ENCODE measurements around the gene TMEM87B.

The TMEM87B gene

DNA sequence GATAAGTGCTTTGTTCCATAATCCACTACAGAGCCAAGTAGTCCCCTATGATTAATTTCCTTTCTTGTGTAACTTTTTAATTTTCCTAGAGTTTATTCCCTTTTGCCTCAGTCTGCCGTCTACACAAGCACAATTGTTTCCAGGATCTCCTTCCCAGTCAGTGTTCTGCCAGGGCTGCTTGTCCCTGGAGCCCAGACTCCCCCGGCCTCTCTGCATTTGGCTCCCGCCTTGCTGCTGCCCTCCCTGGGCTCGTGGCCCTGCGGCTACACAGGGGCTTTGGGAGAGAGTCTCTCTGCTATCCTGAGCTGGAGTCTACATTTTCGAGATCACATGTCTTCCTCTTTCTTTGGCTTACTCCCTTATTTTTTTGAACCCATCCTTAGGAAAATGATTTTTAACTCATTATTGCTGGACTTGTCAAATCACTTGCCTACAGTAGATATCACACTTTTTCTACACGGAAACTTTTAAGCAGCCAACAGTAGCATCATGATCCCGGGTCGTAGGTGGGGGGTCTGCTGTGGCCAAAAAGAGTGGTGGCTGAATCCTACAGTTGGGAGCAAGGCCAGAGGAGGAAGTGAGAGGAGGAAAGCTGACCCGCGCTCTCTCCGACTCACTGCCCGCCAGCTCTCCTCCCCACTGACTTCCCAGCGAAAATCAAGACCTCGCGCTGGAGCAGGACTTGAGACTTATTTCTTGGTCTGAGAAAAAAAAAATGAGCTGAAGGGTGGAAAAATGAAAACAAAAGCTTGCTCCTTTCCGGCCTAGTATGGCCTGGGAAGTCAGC is 92.5 kb downstream of the TMEM87B start:
- H2BK15ac ChIP-seq (replicated peaks; ENCODE audit: low read depth): no peak overlapping the region
- WGBS (ENCODE audit: extremely low coverage, insufficient coverage, low lambda C conversion rate): no CpG with 5 or more reads among the region's 17 CpGs
- DNase-seq: no peak
- H3K23ac ChIP-seq (ENCODE audit: low read length): no peak overlapping the region
- H3K27me3 ChIP-seq (ENCODE audit: insufficient read depth, low read length, poor library complexity): no peaks in the 10 kb centered on the region
- H4K5ac ChIP-seq (ENCODE audit: low read length): no peak overlapping the region
- H3K4me1 ChIP-seq (ENCODE audit: control insufficient read depth, low read depth, low read length): no peaks in the 10 kb centered on the region
- no peak overlapping the region for H2BK120ac ChIP-seq (ENCODE audit: low read depth, low read length)
- no peak overlapping the region for H3K4ac ChIP-seq (ENCODE audit: low read depth, low read length)
- H3K27ac ChIP-seq (ENCODE audit: low read depth, low read length): no peak overlapping the region
- no peak overlapping the region for H3K18ac ChIP-seq (ENCODE audit: low read length)
- no peak overlapping the region for H2BK5ac ChIP-seq (ENCODE audit: low read length)
- no peak overlapping the region for H3K9ac ChIP-seq (ENCODE audit: low read length)
- H4K8ac ChIP-seq (ENCODE audit: low read depth, low read length): no peak overlapping the region
- H3K56ac ChIP-seq (ENCODE audit: low read length): no peak overlapping the region
- no peak overlapping the region for H3K4me2 ChIP-seq (ENCODE audit: low read length)
- no peaks in the 10 kb centered on the region for H3K79me1 ChIP-seq (ENCODE audit: low read length)
- H3K36me3 ChIP-seq (ENCODE audit: control insufficient read depth, insufficient read depth, low read length): no peaks in the 10 kb centered on the region
- no peaks in the 10 kb centered on the region for H3K79me2 ChIP-seq (ENCODE audit: control insufficient read depth, insufficient read depth, low read length)
- H2AK5ac ChIP-seq (ENCODE audit: low read length): no peak overlapping the region
- no peak overlapping the region for H3K4me3 ChIP-seq (ENCODE audit: low read length)

DNA sequence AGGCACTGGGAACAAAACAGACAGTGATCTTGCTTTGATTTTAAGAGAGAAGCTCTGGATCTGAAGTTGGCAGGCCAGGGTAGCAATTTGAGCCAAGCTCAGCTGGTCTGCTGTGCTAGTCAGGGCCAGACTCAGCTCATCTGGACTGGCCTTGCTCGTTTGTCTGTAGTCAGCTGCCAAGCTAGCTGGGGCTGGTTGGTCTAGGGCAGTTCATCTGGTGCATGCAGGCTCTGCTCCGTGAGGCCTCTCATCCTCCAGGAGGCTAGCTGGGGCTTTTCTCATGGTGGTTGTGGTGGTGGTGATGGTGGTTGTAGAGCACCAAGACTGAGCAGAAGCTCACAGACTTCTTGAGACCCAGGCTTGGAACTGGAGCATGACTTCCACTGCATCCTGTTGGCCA is 93.4 kb downstream of the TMEM87B start:
- Histone ChIP-seq H2BK120ac (ENCODE audit: low read depth, low read length) (no peak overlapping the region), H3K4ac (ENCODE audit: low read depth, low read length) (no peak overlapping the region), H2AK5ac (ENCODE audit: low read length) (no peak overlapping the region), H3K56ac (ENCODE audit: low read length) (no peak overlapping the region), H3K4me2 (ENCODE audit: low read length) (no peak overlapping the region), H3K9ac (ENCODE audit: low read length) (no peak overlapping the region), H4K5ac (ENCODE audit: low read length) (no peak overlapping the region), H3K4me1 (ENCODE audit: control insufficient read depth, low read depth, low read length) (no peaks in the 10 kb centered on the region), H2BK15ac (replicated peaks; ENCODE audit: low read depth) (no peak overlapping the region), H3K79me1 (ENCODE audit: low read length) (no peaks in the 10 kb centered on the region), H3K36me3 (ENCODE audit: control insufficient read depth, insufficient read depth, low read length) (no peaks in the 10 kb centered on the region), H3K4me3 (ENCODE audit: low read length) (no peak overlapping the region), H3K79me2 (ENCODE audit: control insufficient read depth, insufficient read depth, low read length) (no peaks in the 10 kb centered on the region), H3K18ac (ENCODE audit: low read length) (no peak overlapping the region), H3K27me3 (ENCODE audit: insufficient read depth, low read length, poor library complexity) (no peaks in the 10 kb centered on the region), H3K23ac (ENCODE audit: low read length) (no peak overlapping the region), H2BK5ac (ENCODE audit: low read length) (no peak overlapping the region), H4K8ac (ENCODE audit: low read depth, low read length) (no peak overlapping the region), H3K27ac (ENCODE audit: low read depth, low read length) (no peak overlapping the region)
- WGBS (ENCODE audit: extremely low coverage, insufficient coverage, low lambda C conversion rate): no CpG with 5 or more reads among the region's 2 CpGs
- no peak for DNase-seq

DNA sequence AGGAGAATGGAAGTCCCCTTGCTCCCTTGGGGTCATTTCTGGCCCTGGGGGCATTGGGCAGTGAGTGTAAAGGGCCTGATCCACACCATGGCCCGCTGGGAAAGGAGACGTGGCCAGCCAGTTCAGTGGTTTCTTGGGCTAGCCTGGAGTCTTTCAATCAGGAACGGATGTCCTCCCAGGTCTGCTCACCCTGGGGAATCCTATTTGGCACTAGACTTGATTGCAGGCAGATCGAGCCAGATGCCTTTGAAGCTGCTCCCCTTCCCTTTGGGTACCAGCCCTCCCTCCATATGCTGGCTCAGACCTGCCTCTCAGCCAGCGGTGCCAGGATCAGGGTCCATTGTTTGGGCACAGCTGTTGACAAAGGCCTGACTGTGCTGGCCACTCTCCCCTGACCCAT is 94.1 kb downstream of the TMEM87B start:
- Histone ChIP-seq H2BK15ac (replicated peaks; ENCODE audit: low read depth) (no peak overlapping the region), H3K23ac (ENCODE audit: low read length) (no peak overlapping the region), H3K4ac (ENCODE audit: low read depth, low read length) (no peak overlapping the region), H3K56ac (ENCODE audit: low read length) (no peak overlapping the region), H2BK5ac (ENCODE audit: low read length) (no peak overlapping the region), H2AK5ac (ENCODE audit: low read length) (no peak overlapping the region), H3K79me2 (ENCODE audit: control insufficient read depth, insufficient read depth, low read length) (no peaks in the 10 kb centered on the region), H3K4me3 (ENCODE audit: low read length) (no peak overlapping the region), H3K27ac (ENCODE audit: low read depth, low read length) (no peak overlapping the region), H3K36me3 (ENCODE audit: control insufficient read depth, insufficient read depth, low read length) (no peaks in the 10 kb centered on the region), H3K4me2 (ENCODE audit: low read length) (no peak overlapping the region), H2BK120ac (ENCODE audit: low read depth, low read length) (no peak overlapping the region), H3K79me1 (ENCODE audit: low read length) (no peaks in the 10 kb centered on the region), H3K4me1 (ENCODE audit: control insufficient read depth, low read depth, low read length) (no peaks in the 10 kb centered on the region), H3K27me3 (ENCODE audit: insufficient read depth, low read length, poor library complexity) (no peaks in the 10 kb centered on the region), H3K18ac (ENCODE audit: low read length) (no peak overlapping the region), H3K9ac (ENCODE audit: low read length) (no peak overlapping the region), H4K8ac (ENCODE audit: low read depth, low read length) (no peak overlapping the region), H4K5ac (ENCODE audit: low read length) (no peak overlapping the region)
- no peak for DNase-seq
- WGBS (ENCODE audit: extremely low coverage, insufficient coverage, low lambda C conversion rate): no CpG with 5 or more reads among the region's 5 CpGs

DNA sequence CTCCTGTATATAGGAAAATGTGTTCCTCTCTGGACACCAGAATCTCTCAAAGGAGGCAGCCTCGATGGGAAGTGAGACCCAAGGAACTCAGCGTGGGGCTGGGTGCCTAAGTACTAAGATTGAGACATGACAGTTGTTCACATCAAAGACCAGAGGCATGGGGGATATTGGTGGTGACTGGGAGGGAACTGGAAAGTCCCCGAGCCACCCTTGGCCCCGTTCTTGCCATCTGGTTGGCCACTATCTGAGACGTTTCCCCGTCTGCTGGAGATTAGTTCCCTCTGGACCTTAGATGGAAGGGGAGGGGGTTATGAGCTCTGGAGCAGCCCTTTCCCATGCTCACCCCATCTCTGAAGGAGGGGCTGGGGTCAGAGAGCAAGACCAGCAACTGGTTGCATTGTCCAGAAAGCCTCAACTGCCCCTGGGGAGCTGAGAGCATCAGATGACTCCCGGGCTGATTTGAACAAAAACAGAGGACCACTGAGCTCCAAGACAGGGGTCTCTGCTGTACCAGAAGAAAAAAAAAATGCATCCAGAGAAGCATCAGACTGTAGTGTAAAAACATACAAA is 94.9 kb downstream of the TMEM87B start:
- H3K79me1 ChIP-seq (ENCODE audit: low read length): no peaks in the 10 kb centered on the region
- no peaks in the 10 kb centered on the region for H3K79me2 ChIP-seq (ENCODE audit: control insufficient read depth, insufficient read depth, low read length)
- no peak overlapping the region for H2BK5ac ChIP-seq (ENCODE audit: low read length)
- H3K9ac ChIP-seq (ENCODE audit: low read length): no peak overlapping the region
- H4K5ac ChIP-seq (ENCODE audit: low read length): no peak overlapping the region
- H3K4me2 ChIP-seq (ENCODE audit: low read length): no peak overlapping the region
- H3K4ac ChIP-seq (ENCODE audit: low read depth, low read length): no peak overlapping the region
- H3K18ac ChIP-seq (ENCODE audit: low read length): no peak overlapping the region
- no peaks in the 10 kb centered on the region for H3K4me1 ChIP-seq (ENCODE audit: control insufficient read depth, low read depth, low read length)
- no peak overlapping the region for H3K23ac ChIP-seq (ENCODE audit: low read length)
- H3K4me3 ChIP-seq (ENCODE audit: low read length): no peak overlapping the region
- no peak overlapping the region for H2BK120ac ChIP-seq (ENCODE audit: low read depth, low read length)
- H2BK15ac ChIP-seq (replicated peaks; ENCODE audit: low read depth): no peak overlapping the region
- no peak overlapping the region for H3K56ac ChIP-seq (ENCODE audit: low read length)
- no peak overlapping the region for H3K27ac ChIP-seq (ENCODE audit: low read depth, low read length)
- DNase-seq: no peak
- WGBS (ENCODE audit: extremely low coverage, insufficient coverage, low lambda C conversion rate): no CpG with 5 or more reads among the region's 7 CpGs
- H4K8ac ChIP-seq (ENCODE audit: low read depth, low read length): no peak overlapping the region
- H3K36me3 ChIP-seq (ENCODE audit: control insufficient read depth, insufficient read depth, low read length): no peaks in the 10 kb centered on the region
- H2AK5ac ChIP-seq (ENCODE audit: low read length): no peak overlapping the region
- no peaks in the 10 kb centered on the region for H3K27me3 ChIP-seq (ENCODE audit: insufficient read depth, low read length, poor library complexity)

GRCh38 chr2:112150447-112150846 is 95.4 kb downstream of the TMEM87B start:
- Histone ChIP-seq H3K23ac (ENCODE audit: low read length) (no peak overlapping the region), H3K27me3 (ENCODE audit: insufficient read depth, low read length, poor library complexity) (no peaks in the 10 kb centered on the region), H3K36me3 (ENCODE audit: control insufficient read depth, insufficient read depth, low read length) (no peaks in the 10 kb centered on the region), H3K18ac (ENCODE audit: low read length) (no peak overlapping the region), H3K4me1 (ENCODE audit: control insufficient read depth, low read depth, low read length) (no peaks in the 10 kb centered on the region), H4K5ac (ENCODE audit: low read length) (no peak overlapping the region), H3K79me2 (ENCODE audit: control insufficient read depth, insufficient read depth, low read length) (no peaks in the 10 kb centered on the region), H2BK5ac (ENCODE audit: low read length) (no peak overlapping the region), H3K79me1 (ENCODE audit: low read length) (no peaks in the 10 kb centered on the region), H3K56ac (ENCODE audit: low read length) (no peak overlapping the region), H4K8ac (ENCODE audit: low read depth, low read length) (no peak overlapping the region), H2BK120ac (ENCODE audit: low read depth, low read length) (no peak overlapping the region), H3K4ac (ENCODE audit: low read depth, low read length) (no peak overlapping the region), H2AK5ac (ENCODE audit: low read length) (no peak overlapping the region), H3K4me2 (ENCODE audit: low read length) (no peak overlapping the region), H3K27ac (ENCODE audit: low read depth, low read length) (no peak overlapping the region), H3K4me3 (ENCODE audit: low read length) (no peak overlapping the region), H3K9ac (ENCODE audit: low read length) (no peak overlapping the region), H2BK15ac (replicated peaks; ENCODE audit: low read depth) (no peak overlapping the region)
- WGBS (ENCODE audit: extremely low coverage, insufficient coverage, low lambda C conversion rate): no CpG with 5 or more reads among the region's 5 CpGs
- peak; percentile 75 for DNase-seq

GRCh38 chr2:112150851-112151250 is 95.8 kb downstream of the TMEM87B start:
- H3K56ac ChIP-seq (ENCODE audit: low read length): no peak overlapping the region
- WGBS (ENCODE audit: extremely low coverage, insufficient coverage, low lambda C conversion rate): no CpG with 5 or more reads among the region's 11 CpGs
- H3K79me2 ChIP-seq (ENCODE audit: control insufficient read depth, insufficient read depth, low read length): no peaks in the 10 kb centered on the region
- H3K36me3 ChIP-seq (ENCODE audit: control insufficient read depth, insufficient read depth, low read length): no peaks in the 10 kb centered on the region
- no peak overlapping the region for H3K4ac ChIP-seq (ENCODE audit: low read depth, low read length)
- no peak overlapping the region for H2AK5ac ChIP-seq (ENCODE audit: low read length)
- no peak overlapping the region for H2BK120ac ChIP-seq (ENCODE audit: low read depth, low read length)
- no peak overlapping the region for H3K27ac ChIP-seq (ENCODE audit: low read depth, low read length)
- no peak for DNase-seq
- H3K4me1 ChIP-seq (ENCODE audit: control insufficient read depth, low read depth, low read length): no peaks in the 10 kb centered on the region
- H3K79me1 ChIP-seq (ENCODE audit: low read length): no peaks in the 10 kb centered on the region
- H3K18ac ChIP-seq (ENCODE audit: low read length): no peak overlapping the region
- H3K4me2 ChIP-seq (ENCODE audit: low read length): no peak overlapping the region
- H3K4me3 ChIP-seq (ENCODE audit: low read length): no peak overlapping the region
- no peak overlapping the region for H3K9ac ChIP-seq (ENCODE audit: low read length)
- no peak overlapping the region for H2BK5ac ChIP-seq (ENCODE audit: low read length)
- H4K5ac ChIP-seq (ENCODE audit: low read length): no peak overlapping the region
- no peaks in the 10 kb centered on the region for H3K27me3 ChIP-seq (ENCODE audit: insufficient read depth, low read length, poor library complexity)
- H2BK15ac ChIP-seq (replicated peaks; ENCODE audit: low read depth): no peak overlapping the region
- H4K8ac ChIP-seq (ENCODE audit: low read depth, low read length): no peak overlapping the region
- no peak overlapping the region for H3K23ac ChIP-seq (ENCODE audit: low read length)

Measured in mesendoderm (in vitro differentiated cells).